ENCODE measurements around the gene RETREG2. TPM values are rescaled to one million over a fixed set of nuclear protein-coding genes. Genes with fewer than 3 reads are reported as not detected.

Gene RETREG2
- total RNA-seq, 1 donor from 2014 or later = 32.9 TPM

DNA sequence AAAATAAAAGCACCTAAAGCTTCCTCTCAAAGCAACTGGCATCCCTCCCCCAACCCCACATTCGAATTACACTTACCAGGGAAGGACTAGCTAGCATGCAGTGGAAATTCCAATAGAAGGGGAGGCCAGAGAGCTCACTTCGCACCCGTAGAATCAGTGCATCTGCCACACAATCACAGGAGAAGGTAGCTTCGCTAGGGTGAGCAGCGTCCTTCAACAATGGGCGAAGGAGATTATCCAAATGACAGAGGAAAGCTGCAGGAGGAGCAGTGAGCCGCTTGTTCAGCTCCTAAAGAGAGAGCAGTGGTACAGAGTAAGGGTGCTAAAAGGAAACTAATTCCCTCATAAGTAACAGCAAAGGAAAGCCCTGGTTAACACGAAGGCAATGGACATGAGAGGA, 20.7 kb upstream of the RETREG2 start:
- peak; percentile 77 for DNase-seq (ENCODE audit: low spot score)
- H3K4me1 Mint-ChIP-seq = peaks cover 14% of the 10 kb centered on the region
- peak overlapping the region; percentile 19 for H3K4me2 ChIP-seq
- H2AFZ ChIP-seq (replicated peaks) = no peak overlapping the region
- TF ChIP-seq CTCF (IDR thresholded peaks at IDR 0.05) = no peak
- peak; percentile 33 for TF ChIP-seq EZH2phosphoT487 (IDR thresholded peaks at IDR 0.05)
- TF ChIP-seq EZH2 (IDR thresholded peaks at IDR 0.05) = no peak
- H3K9me3 ChIP-seq (ENCODE audit: low read depth) = no peaks in the 10 kb centered on the region
- peaks cover 8% of the 10 kb centered on the region for H3K4me1 ChIP-seq
- peaks cover 3% of the 10 kb centered on the region for H3K36me3 Mint-ChIP-seq
- no peaks in the 10 kb centered on the region for H3K27me3 Mint-ChIP-seq (ENCODE audit: insufficient read depth, low read depth)
- H3K4me3 ChIP-seq = no peak overlapping the region
- H3K27me3 ChIP-seq = peaks cover 4% of the 10 kb centered on the region
- no peaks in the 10 kb centered on the region for H3K79me2 ChIP-seq (ENCODE audit: low read depth)
- peaks cover 27% of the 10 kb centered on the region for H3F3A ChIP-seq (ENCODE audit: low read depth)
- H3K27ac Mint-ChIP-seq = no peak overlapping the region
- H3K36me3 ChIP-seq = peaks cover 5% of the 10 kb centered on the region
- peaks cover 27% of the 10 kb centered on the region for H4K20me1 ChIP-seq (ENCODE audit: low read depth)
- no peak overlapping the region for H3K4me3 Mint-ChIP-seq
- no peak overlapping the region for H3K9ac ChIP-seq
- H3K27ac ChIP-seq = no peak overlapping the region
- no peaks in the 10 kb centered on the region for H3K9me3 Mint-ChIP-seq

- Histone ChIP-seq H3K4me3 (no peak overlapping the region), H3K79me2 (ENCODE audit: low read depth) (no peaks in the 10 kb centered on the region), H4K20me1 (ENCODE audit: low read depth) (peaks cover 27% of the 10 kb centered on the region), H3F3A (ENCODE audit: low read depth) (peaks cover 27% of the 10 kb centered on the region), H3K9me3 (ENCODE audit: low read depth) (no peaks in the 10 kb centered on the region), H3K4me2 (peak overlapping the region; percentile 19), H3K27ac (no peak overlapping the region), H3K36me3 (peaks cover 5% of the 10 kb centered on the region), H3K4me1 (peaks cover 8% of the 10 kb centered on the region), H3K9ac (no peak overlapping the region), H2AFZ (replicated peaks) (no peak overlapping the region), H3K27me3 (peaks cover 10% of the 10 kb centered on the region)
- H3K27me3 Mint-ChIP-seq (ENCODE audit: insufficient read depth, low read depth) = no peaks in the 10 kb centered on the region
- H3K4me1 Mint-ChIP-seq = peaks cover 14% of the 10 kb centered on the region
- DNase-seq (ENCODE audit: low spot score) = no peak
- TF ChIP-seq EZH2phosphoT487 (IDR thresholded peaks at IDR 0.05) (no peak), CTCF (IDR thresholded peaks at IDR 0.05) (no peak), EZH2 (IDR thresholded peaks at IDR 0.05) (no peak)
- no peak overlapping the region for H3K4me3 Mint-ChIP-seq
- peaks cover 3% of the 10 kb centered on the region for H3K36me3 Mint-ChIP-seq
- no peaks in the 10 kb centered on the region for H3K9me3 Mint-ChIP-seq
- H3K27ac Mint-ChIP-seq = no peak overlapping the region
These were observed 20.1 kb upstream of the RETREG2 start for GRCh38 chr2:219158025-219158424.

- Mint-ChIP-seq H3K27me3 (ENCODE audit: insufficient read depth, low read depth) (no peaks in the 10 kb centered on the region), H3K9me3 (no peaks in the 10 kb centered on the region), H3K36me3 (peaks cover 3% of the 10 kb centered on the region), H3K27ac (no peak overlapping the region), H3K4me3 (no peak overlapping the region), H3K4me1 (peaks cover 14% of the 10 kb centered on the region)
- Histone ChIP-seq H3K9me3 (ENCODE audit: low read depth) (no peaks in the 10 kb centered on the region), H3K4me3 (no peak overlapping the region), H2AFZ (replicated peaks) (no peak overlapping the region), H3K4me1 (peaks cover 8% of the 10 kb centered on the region), H3K36me3 (peaks cover 5% of the 10 kb centered on the region), H3K27me3 (peaks cover 10% of the 10 kb centered on the region), H3K9ac (no peak overlapping the region), H3K4me2 (no peak overlapping the region), H3F3A (ENCODE audit: low read depth) (peaks cover 27% of the 10 kb centered on the region), H3K79me2 (ENCODE audit: low read depth) (no peaks in the 10 kb centered on the region), H3K27ac (no peak overlapping the region), H4K20me1 (ENCODE audit: low read depth) (peaks cover 27% of the 10 kb centered on the region)
- no peak for DNase-seq (ENCODE audit: low spot score)
- TF ChIP-seq EZH2phosphoT487 (IDR thresholded peaks at IDR 0.05) (no peak), CTCF (IDR thresholded peaks at IDR 0.05) (no peak), EZH2 (IDR thresholded peaks at IDR 0.05) (no peak)
These were observed 19.5 kb upstream of the RETREG2 start for GRCh38 chr2:219158586-219158985.

Data from neural progenitor cell (in vitro differentiated cells).